ENCODE measurements around the gene MAN1A1. TPM values are rescaled to one million over a fixed set of nuclear protein-coding genes. Genes with fewer than 3 reads are reported as not detected.

MAN1A1 gene
- total and polyA plus RNA-seq, 2 of the 8 experiments (the other 6 are each of a cell fraction or from before 2014, with no cell fraction given) = 1.8 to 5.4 TPM

- TF ChIP-seq CTCF (IDR thresholded peaks at IDR 0.05; ENCODE audit: control extremely low read depth in 1 of 3, insufficient read depth in 1 of 3, low read depth in 1 of 3, low read length in 3 of 3) = no peak
- no peak for TF ChIP-seq NRF1 (IDR thresholded peaks at IDR 0.05; ENCODE audit: low read depth, low read length)
- no peak for TF ChIP-seq RXRA (IDR thresholded peaks at IDR 0.05; ENCODE audit: insufficient read depth, low read depth, low read length)
- no peak for TF ChIP-seq CHD7 (IDR thresholded peaks at IDR 0.05; ENCODE audit: insufficient replicate concordance, low read length)
- no peak for TF ChIP-seq SP4 (IDR thresholded peaks at IDR 0.05; ENCODE audit: low read length)
- no peak for TF ChIP-seq SIN3A (conservative IDR thresholded peaks at IDR 0.05 in 1 of 2, IDR thresholded peaks at IDR 0.05 in 1 of 2; ENCODE audit: low read depth in 1 of 2, low read length in 2 of 2)
- TF ChIP-seq KDM4A (IDR thresholded peaks at IDR 0.05; ENCODE audit: low read depth, low read length, severe bottlenecking) = no peak
- no peak for TF ChIP-seq POLR2A (IDR thresholded peaks at IDR 0.05; ENCODE audit: control extremely low read depth in 1 of 2, low read depth in 2 of 2, low read length in 2 of 2)
Observed at GRCh38 chr6:119283979-119284545, 65.5 kb downstream of the MAN1A1 start (continued).
